HG03442 (cell line): ENCODE measurements around the gene DDN.
A peak's percentile ranks its signal among the peaks of the same experiment; 100 is the strongest.

ENCODE experiments used
- ATAC-seq: cut with Tn5 transposase; IDR thresholded peaks from one replicate; pipeline ENCODE4 v1.9.1; 2021; ENCODE audit warnings: mild to moderate bottlenecking, moderate library complexity; ENCODE audit not compliant: unreplicated experiment

DDN gene

DNA sequence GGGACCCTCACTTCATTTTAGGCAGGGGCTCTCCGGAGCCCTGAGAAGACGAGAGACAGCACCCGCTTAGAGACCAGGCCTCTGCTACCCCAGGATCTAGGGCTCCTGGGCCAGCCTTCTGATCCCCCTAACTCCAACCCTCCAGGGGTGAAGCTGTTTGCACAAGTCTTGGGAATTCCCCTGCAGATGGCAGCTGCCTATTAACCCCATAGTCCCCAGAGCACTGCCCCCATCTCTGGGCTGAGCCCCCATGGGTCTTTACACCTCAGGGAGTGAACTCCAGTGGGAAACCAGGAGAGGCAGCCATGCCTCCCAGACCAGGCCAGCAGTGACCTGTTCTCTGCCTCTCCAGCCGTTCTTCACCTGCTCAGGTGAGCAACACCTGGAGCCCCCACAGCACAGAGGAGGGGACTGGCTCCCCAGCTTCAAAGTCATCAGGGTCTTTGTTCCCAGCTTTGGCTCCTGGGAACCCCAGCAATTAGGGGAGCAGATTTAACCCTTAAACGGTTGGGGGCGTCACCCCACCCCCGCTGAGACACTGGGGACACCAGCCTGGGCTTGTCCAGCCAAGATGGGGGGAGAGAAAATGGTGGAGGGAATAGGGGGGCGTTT lies 29.9 kb downstream of the DDN start:
- ATAC-seq = no peak

DNA sequence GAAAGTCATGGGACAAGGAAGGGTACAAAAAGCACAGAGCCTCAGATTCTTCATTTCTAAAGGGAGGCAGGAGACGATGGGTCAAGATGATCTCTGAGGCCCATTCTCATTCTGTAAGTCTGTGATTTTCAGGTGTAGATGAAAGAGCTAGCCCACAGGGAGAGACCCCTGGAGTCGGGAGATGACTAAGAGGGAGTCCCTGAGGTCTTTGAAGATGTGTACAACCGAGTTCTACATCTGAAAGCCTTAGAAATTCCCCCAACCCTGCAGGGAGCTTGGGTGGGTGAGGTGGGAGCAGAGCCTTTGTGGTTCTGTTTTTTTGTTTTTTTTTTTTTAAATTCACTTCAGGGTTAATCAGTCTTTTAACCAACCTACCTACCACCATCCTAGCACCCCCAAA lies 30.7 kb downstream of the DDN start:
- no peak for ATAC-seq

DNA sequence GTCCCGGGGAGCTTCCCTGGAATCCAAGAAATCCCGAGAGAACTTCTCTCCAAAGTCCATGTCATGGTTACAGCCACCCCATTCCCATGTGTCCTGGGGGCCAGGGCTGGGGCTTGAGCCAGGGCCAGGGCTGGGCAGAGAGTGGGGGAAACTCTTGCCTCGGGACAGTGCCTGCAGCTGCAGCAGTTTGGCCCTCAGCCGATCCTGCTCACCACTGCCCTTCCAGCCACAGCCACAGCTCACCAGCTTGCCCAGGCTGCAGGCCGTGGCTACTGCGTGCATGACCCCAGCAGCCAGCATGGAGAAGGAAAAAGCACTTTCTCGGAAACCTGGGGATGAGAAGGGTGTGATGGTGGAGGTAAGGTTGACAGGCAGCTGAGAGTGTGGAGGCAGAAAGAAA lies 31.2 kb downstream of the DDN start:
- ATAC-seq = no peak

DNA sequence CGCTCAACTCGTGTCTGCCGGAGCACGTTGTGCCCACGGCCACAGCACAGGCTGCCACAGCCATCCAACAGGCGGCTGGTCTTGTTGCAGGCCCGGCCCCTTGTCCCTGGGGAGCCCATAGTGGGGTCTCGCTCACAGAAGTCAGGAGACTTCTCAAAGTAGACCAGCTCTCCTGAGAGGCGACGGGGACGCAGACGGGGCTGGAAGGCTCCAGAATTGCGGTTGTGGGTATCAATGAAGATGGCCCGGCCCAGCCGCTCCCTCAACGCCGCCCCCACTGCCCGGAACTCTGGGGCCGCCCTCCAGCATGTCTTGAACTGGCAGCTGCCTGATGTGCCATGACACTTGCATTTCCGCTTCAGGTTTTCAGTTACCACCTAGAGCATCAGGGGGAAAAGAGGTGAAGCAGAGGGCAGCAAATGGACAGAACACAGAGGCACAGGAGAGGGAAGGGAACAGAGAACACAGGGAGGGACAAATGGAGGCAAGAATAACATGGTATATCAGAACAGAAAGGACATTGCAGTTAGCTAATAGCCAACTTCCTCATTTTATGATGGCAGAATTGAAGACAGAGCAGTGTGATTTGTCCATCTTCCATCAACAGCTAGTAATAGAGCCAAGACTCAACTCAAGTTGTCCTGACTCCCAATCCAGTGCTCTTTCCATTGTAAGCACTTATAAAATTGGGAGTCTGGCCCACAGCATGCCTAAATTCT lies 32.8 kb downstream of the DDN start:
- no peak for ATAC-seq

DNA sequence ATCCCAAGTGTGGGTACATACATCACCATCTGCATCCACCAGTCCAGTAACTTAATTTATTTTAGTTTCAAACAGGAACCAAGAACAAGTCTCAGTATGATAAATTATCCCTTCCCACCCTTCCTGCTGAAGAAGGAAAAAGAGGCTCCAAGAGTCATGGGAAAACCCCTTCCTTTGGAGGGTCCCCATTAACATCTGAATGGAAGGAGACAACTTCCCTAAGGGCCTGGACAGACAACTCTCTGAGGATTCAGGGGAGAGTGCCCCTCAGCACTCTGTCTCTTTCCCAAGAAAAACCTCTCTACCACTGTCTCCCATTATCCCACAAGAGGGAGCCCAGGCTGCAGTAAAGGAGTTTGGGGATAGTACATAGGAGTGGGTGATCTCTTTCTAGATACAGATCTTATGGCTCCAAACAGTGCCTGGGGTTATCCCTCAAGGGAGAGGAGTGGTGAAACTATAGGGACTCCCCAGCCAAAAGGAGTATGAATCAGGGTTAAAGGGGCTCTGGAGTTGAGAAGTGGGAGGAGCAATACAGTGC lies 33.8 kb downstream of the DDN start:
- no peak for ATAC-seq

DNA sequence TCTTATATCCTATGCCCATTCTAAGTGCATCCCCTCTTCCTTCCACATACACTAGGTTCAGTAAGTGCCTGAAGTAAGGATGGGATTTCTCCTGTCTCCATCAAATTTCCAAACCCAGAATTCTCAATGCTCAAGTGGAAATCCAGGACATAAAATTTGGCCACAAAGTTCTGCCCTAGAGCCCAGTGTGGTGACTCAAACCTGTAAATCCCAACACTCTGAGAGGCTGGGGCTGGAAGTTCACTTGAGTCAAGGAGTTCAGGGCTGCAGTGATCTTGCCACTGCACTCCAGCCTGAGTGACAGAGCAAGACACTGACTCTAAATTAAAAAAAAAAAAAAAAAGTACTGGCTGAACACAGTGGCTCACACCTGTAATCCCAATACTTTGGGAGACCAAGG lies 37.4 kb downstream of the DDN start:
- ATAC-seq = no peak

DNA sequence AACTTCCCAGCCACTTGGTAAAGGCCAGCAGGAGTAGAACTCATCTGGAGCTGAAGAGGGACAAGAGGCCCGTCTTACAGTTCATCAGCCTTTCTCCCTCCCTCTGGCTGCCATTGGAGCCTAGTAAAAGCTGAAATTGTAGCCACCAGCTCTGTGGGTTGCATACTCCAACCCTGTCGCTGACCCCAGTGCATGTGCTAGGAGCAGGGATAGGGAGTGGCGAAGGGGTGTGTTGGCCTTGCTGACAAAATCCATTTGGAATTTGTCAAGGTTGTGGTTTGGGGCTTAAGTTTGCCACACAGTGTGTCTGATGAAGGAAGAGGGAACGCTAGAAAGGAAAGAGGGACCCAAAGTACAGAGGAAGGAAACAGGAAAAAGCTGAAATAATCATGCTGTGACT lies 37.8 kb downstream of the DDN start:
- ATAC-seq = no peak

DNA sequence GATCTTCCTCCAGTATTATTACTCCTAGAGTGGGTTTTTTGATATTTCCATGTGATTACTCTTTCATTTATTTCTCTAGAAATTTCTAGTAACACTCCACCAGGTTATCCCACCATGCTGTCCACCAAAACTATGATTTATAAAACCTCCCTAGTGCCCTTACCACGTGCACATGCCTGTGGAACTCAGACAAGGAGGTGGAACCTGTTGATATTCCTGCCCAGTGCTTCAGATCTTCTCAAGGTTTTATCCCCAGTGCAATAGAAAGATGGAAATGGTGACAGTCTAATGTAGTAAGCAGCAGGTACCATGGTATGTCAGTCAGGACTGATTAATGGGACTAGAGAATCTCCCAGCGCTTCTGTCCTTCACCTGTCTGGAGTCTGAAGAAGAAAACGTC lies 38.3 kb downstream of the DDN start:
- ATAC-seq = no peak

DNA sequence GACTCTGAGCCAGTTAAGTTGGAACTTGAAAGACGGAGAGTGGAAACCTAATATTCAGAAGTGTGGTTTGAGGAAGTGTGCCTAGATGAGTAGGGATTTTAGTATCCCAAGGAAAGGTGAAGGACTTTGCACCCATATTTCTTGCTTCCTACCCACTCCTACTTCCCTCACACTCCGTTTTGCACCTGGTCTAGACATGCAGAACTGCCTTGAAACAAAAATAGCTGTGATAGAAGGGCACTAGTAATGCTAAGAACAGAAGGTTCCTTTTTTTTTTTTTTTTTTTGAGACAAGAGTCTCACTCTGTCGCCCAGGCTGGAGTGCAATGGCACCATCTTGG lies 41.2 kb downstream of the DDN start:
- ATAC-seq = no peak

DNA sequence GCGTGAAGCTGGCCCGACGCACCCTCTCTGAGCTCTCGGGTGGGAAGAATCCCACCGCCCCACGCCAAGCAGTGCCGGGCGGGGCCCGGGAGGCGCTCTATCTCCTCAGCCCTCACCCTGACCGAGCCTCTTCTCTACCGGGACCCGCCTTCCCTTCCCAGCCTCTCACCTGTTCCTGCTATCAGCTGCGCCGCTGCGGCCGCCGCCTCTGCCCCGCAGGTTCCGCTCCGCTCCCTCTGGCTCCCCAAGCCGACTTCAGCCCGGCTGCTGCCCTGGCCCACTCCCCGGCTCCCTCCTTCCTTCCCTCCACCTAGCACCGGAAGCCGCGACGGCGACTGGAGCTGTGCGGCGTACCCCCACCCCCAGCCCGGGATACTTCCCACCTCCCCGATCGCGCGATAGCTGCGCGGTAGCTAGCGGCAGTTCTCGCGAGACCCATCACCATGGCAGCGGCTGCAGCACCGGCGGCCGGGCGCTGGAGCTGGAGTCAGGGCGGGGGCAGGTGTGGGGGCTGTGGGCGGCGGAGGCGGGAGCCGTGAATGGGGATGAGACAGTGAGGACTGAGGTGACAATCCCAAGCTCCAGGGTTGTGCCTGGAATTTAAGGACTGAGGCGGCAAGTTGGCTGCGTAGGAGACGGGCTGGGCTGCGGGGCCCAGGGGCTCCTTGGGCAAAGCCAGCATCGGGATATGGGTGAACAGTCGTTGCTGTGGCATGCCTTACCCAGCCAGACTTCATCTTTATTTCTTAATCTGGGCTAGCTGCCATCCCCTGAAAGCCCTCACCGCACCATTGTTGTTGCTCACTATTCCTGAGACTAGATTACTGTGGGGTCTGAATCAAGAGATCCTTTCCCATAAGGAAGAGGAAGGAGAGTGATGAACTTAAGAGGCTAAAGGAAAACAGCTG lies 41.8 kb downstream of the DDN start, which contains the start of gene ARF3:
ARF3 (minus strand) TSS at position 347 of the 908 bp plus-strand sequence. CDS start 16,392 bp downstream, outside the sequence.
- ATAC-seq = peak; percentile 86

DNA sequence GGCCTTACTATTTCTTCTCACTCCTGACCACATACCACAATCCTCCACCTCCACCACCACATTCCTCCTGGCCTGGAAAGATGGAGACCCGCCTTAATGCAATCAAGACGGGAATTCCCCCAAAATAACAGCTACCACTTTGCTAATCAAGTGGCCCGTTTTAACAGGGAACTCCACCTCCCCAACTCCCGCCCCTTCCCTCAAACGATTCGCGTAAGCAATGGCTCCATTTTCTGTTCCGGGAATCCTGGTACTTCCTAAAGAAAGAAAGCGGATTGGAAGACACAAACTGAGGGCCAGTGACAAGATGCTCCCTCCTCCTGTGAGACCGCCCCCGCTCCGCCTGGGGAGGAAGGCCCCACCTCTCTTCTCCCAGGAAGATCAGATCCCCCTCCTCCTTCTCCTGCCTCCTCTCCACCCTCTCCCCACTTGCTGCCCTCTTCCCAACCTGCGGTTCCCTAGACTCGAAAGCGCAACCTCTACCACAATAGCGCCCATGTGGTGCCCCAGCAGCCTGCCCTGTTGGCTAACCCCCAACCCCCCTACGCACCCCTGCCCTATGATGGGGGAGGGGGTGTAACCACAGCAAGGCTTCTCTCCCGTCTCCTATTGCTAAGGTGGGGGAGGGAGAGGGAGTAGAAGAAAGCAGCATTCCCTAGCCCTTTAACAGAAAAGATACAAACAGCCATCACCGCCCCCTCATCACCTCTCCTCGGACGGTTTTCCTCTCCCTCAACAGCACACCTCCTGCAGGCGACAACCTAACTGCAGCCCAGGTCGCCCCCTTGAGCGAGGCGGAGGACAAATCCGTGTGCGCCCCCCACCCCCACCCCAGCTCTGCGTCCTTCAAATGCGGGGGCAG lies 42.7 kb downstream of the DDN start:
- peak; percentile 15 for ATAC-seq

DNA sequence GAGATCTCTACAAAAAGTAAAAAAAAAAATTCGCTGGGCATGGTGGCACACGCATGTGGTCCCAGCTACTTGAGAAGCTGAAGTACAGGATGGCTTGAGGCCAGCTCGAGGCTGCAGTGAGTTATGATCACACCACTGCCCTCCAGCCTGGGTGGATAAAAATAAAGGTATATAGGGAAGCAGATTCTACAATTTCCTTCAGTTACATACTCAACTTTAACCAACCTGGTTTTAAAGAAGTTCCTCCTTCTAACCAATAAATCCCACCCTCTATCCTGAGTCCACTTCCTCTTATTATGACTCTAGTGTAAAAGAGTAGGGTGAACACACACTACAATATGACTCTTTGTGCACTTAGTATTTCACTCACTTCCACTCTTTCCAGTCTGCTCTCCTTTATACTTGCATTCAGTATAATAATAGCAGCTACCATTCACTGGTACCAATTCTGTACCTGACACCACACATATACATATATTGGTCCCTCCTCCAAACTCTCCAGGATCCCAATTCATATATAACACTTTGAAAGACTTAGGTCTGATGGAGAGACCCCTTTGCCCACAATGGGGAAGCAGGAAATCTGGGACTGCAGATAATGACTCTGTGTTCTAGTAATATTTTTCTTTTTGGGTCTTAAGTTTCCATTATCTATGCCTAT lies 44.2 kb downstream of the DDN start:
- ATAC-seq = no peak

DNA sequence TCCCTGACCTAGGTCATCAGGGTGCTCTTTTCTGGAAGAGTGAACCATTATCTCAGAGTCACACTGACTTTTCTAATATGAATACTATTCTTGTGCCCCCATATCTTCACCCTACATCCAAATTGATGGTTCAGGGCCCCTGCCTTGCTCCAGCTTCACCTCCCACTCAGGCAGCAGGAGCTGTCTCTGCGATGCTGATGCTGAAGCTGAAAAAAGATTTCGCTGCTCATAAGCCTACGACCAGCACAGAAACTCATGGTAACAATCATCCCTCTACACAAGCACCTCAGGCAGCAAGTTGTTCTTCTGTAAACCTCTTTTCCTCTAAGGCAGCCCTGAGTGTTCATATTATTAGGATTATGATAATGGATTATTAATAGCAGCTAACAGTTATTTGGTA lies 45.1 kb downstream of the DDN start:
- ATAC-seq = no peak

DNA sequence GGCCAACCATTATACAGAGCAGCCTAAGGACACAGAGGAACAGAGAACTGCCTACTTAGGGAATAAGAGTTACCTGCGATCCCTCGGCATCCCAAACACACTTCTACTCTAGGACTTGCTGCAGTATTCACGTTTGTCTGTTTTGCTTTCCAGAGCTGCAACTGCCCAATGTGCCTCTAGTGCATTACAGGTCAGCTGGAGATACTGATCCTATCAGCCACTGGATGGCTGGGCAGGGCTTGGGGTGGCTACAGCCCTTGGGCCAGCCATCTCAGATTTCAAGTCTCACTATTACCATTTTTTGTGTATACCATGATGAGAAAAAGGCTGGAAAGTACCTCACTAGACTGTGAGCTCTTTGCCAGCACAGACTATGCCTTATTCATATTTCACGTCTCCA lies 46.5 kb downstream of the DDN start:
- no peak for ATAC-seq

DNA sequence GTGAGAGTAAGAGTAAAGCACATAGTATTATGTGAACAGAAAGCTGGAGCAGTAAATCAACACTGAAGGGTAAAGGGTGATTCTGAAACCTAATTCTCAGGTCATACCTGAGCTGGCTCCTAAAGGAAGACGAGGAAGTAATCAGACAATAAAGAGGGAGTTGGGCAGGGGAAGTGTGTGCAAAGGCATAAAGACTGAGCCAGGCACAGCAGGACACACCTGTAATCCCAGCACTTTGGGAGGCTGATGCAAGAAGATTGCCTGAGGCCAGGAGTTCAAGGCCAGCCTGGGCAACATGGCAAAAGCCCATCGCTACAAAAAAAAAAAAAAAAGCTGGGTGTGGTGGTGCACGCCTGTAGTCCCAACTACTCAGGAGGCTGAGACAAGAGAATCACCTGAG lies 51.4 kb downstream of the DDN start:
- ATAC-seq = no peak

DNA sequence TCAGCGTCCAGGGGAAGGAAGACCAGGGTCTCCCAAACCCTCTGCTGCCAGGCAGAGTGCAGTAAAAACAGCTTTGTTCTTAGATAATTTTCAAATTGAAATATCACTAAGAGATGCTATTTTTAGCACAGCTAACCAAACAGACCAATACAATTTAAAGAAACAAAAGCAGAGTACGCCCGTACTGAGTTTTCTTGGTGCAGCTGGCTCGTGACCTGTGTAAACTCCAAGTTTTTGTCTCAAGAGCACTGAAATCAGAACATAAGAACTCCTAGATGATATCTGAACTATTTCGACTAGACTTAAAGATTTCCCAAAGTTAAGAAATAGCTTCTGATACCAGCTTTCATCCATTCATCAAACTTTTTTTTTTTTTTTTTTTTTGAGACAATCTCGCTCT lies 52.2 kb downstream of the DDN start:
- no peak for ATAC-seq

DNA sequence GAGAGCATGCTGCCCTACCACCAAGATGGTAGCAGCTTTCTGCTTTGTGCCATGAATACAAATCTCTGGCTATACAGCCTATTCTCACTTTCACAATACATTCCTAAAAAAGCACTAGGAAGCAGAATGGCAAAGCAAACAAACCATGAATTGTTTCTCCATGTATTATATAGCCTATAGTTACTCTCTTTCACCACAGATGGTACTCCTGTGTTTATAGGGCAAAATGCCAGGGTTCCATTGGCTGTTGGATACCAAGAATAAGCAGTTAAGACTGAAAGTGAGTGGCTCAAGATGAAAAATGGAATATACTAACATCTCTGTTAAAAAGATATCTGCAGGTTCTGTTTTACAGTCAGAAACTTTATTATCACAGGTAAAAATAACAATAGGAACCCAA lies 53.0 kb downstream of the DDN start:
- ATAC-seq = no peak
